ENCODE data around the gene CDK13.
"Not testable (repeated sequence)": the region's sequence is repeated elsewhere in the genome, so short reads cannot be mapped to it uniquely, and the experiment has no call there.

Gene CDK13

GRCh38 chr7:40097728-40098127 is 147.7 kb downstream of the CDK13 start:
- no peak for DNase-seq (ENCODE audit: low read depth in 2 of 2)

DNA sequence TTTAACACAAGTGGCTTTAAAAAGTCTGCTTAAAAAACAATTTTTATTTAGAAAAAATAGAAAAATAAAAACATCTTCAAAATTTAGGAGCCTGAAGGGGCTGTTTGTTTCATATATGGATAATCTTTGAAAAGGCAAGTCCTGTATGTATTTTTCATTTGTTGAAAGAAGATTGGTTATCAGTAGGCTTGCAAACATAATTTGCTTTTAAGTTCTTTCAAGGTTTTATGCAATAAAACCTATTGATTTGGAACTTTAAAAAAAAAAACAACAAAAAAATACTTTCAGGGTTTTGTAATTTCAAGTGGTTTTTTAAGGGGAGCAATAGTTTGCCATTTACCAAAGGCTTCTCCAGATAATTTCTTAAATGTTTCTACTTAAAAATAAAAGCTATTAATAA is 148.8 kb downstream of the CDK13 start:
- DNase-seq (ENCODE audit: low read depth in 2 of 2) = no peak

- no peak for DNase-seq (ENCODE audit: low read depth in 2 of 2)
Measured at GRCh38 chr7:40099837-40100236, 149.8 kb downstream of the CDK13 start.

DNA sequence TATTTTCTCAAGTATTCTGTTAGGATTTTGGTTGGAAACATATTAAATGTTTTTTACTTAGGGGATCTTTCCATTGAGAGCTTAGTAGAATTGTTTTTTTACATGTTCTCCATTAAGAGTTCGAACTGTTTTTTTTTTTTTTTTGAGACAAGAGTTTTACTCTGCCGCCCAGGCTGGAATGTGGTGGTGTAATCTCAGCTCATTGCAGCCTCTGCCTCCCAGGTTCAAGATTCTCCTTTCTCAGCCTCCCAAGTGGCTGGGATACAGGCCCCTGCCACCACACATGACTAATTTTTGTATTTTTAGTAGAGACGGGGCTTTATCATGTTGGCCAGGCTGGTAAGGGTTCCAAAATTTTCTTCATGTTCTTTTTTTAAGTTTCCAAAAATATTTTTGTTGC is 151.1 kb downstream of the CDK13 start:
- no peak for DNase-seq (ENCODE audit: low read depth in 2 of 2)

DNA sequence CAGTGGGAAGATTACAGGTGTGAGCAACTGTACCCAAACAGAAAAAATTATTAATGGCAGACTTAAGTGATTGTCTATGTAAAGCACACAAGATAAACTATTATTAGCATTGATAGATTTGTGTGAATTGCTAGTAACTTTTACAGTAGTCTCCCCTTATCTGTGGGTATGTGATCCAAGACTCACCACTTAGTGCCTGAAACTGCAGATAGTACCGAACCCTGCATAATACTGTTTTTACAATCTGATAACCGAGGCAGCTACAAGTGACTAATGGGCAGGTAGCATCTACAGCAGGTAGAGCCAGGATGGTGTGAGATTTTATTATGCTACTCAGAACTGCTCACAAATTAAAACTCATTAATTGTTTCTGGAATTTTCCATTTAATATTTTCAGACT is 152.8 kb downstream of the CDK13 start:
- no peak for DNase-seq (ENCODE audit: low read depth in 2 of 2)

- no peak for DNase-seq (ENCODE audit: low read depth in 2 of 2)
Measured at GRCh38 chr7:40105879-40106473, 155.9 kb downstream of the CDK13 start.

- no peak for DNase-seq (ENCODE audit: low read depth in 2 of 2)
Measured at GRCh38 chr7:40115936-40116335, 165.9 kb downstream of the CDK13 start.

DNA sequence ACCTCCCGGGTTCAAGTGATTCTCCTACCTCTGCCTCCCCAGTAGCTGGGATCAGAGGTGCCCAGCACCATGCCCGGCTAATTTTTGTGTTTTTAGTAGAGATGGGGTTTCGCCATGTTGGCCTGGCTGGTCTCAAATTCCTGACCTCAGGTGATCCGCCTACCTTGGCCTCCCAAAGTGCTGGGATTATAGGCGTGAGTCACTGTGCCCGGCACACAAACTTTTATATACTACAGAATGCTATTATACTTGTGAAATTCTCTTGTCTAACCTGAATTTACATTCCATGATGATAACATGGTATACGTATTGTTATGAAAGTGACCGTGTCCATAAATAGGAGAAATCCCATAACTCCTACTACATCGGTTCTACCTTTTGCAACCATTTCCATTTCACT is 167.1 kb downstream of the CDK13 start:
- DNase-seq (ENCODE audit: low read depth in 2 of 2) = not testable (repeated sequence)

DNA sequence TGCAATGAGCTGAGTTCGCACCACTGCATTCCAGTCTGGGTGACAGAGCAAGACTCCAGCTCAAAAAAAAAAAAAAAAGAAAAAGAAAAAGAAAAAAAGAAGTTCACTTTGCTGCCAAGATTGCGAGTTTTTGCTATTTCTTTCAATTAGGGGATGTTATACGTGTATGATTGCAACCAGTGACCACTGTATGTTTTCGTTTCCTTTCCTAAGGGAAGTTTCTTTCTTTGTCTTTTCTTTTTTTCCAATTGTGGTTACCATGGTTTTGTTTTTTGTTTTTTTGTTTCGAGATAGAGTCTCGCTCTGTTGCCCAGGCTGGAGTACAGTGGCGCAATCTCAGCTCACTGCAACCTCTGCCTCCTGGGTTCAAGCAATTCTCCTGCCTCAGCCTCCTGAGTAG is 168.1 kb downstream of the CDK13 start:
- DNase-seq (ENCODE audit: low read depth in 2 of 2) = not testable (repeated sequence)

- DNase-seq (ENCODE audit: low read depth in 2 of 2) = no peak
Measured at GRCh38 chr7:40120020-40120419, 170.0 kb downstream of the CDK13 start.

- DNase-seq (ENCODE audit: low read depth in 2 of 2) = not testable (repeated sequence)
Measured at GRCh38 chr7:40122100-40122939, 172.3 kb downstream of the CDK13 start.

- DNase-seq (ENCODE audit: low read depth in 2 of 2) = no peak
Measured at GRCh38 chr7:40122940-40123254, 172.8 kb downstream of the CDK13 start.

DNA sequence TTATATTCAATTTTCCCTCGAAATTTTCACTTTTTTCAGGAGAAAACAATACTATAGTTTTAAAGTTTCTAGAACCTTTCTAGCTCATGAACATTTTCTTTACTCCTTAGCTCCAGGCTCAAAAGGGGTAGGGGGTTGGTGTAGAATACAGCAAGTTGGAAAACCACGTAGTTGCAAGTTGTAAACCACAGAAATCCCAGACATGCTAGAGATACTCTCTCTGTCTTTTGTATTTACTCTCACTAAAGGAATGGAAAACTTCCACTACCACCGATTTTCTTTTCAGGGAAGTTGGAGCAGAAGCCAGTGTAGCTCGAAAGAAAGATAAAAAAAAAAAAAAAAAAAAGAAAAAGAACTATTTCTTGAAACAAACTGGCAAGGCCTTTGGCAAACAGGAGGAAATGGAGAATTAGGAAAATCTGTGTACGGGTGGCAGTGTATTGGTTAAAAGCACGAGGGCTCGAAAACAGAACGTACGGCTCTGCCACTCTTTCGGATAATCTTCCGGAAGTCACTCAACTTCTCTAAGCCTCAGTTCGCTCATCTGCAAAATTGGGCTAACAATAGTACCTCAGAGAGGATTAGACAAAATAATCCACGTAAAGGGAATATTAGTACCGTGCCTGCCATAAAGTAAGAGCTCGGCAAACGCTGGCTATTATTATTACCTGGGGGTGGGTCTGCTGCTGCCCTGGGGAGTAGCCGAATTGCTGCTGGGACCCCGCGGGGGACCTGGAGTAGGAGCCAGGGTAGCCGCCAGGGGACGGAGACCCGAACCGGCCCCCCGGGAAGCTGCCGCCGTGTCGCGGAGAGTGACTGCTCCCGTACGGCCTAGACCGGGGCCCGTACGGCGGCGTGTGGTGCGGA is 183.7 kb downstream of the CDK13 start:
- no peak for DNase-seq (ENCODE audit: low read depth in 2 of 2)

DNA sequence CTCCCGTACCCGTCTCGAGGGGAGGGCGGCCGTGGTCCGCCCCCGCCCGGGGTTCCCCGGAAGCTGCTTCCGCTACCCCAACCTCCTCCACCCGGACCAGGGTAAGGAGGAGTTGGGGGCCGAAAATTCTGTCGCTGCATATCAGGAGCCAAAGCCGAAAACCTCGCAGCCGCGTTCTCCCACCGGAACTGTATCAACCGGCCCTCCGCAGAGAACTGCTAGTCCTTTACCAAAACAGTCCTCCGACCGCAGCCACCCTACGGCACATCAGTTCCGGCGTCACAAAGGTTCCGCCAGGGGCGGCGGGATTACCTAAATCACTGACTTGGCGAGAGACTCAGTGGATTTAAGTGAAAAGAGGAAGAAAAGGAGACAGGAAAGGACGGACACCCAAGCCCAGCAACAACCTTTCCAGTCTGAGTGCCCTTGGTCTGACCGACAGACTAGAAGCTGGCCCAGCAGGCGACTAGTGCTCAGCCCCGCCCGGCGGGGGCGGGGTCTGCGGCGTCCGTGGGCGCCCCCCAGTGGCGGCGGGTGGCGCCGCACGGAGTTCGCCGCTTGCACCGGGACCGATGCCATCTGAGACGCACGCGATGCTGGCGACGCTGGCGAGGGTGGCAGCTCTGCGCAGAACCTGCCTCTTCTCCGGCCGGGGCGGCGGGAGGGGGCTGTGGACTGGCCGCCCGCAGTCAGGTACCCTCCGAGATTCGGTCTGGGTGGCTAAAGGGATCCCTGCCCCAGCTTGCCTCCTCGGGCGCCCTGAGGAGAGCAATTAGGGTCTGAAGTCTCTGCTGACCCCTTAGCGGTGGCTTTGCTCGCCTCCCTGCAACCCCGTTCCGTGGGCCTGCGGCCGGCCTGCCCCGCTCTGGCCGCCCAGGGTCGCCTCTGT is 184.6 kb downstream of the CDK13 start, which contains the start of the genes MPLKIP and SUGCT:
TSS of gene MPLKIP (minus strand) at position 195 of the 889 bp plus-strand sequence. CDS start at position 140, 55 bp downstream.
TSS of gene SUGCT (plus strand) at position 578 of the 889 bp plus-strand sequence.
- DNase-seq (ENCODE audit: low read depth in 2 of 2) = peak; percentile 75 to 76

DNA sequence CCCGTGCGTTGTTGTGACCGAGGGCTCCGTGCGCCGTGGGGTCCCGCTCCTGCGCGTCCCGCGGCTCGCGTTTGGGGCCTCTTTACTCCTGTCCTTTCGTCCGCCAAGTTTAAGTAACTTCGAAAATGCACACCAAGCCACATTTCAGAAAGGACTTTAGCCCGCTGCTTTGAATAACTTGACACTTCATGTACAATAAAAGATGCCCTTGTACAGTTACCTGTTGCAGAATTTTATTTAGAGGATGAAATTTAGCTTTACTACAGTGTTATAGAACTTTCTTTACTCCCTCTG is 185.2 kb downstream of the CDK13 start:
- peak in 1 of 2 experiments; percentile 3 for DNase-seq (ENCODE audit: low read depth in 2 of 2)

DNA sequence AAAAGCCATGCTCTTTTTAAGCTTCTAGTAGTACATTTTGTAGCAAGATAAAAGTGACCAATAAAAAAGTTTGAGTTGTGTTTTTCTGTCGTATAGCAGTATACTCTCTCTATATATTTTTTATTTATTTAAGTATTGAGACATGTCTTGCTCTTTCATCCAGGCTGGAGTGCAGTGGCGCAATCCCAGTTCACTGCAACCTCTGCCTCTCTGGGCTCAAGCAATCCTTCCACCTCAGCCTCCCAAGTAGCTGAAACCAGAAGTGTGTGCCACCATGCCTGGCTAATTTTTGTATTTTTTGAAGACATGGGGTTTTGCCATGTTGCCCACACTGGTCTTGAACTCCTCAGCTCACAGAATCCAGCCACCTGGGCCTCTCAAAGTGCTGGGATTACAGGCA is 187.5 kb downstream of the CDK13 start:
- DNase-seq (ENCODE audit: low read depth in 2 of 2) = no peak

GRCh38 chr7:40138973-40139372 is 188.9 kb downstream of the CDK13 start:
- DNase-seq (ENCODE audit: low read depth in 2 of 2) = no peak

GRCh38 chr7:40139891-40140290 is 189.8 kb downstream of the CDK13 start:
- not testable (repeated sequence) for DNase-seq (ENCODE audit: low read depth in 2 of 2)

- not testable (repeated sequence) for DNase-seq (ENCODE audit: low read depth in 2 of 2)
Measured at GRCh38 chr7:40141916-40142315, 191.9 kb downstream of the CDK13 start.

GRCh38 chr7:40145596-40146130 is 195.6 kb downstream of the CDK13 start:
- DNase-seq (ENCODE audit: low read depth in 2 of 2) = not testable (repeated sequence)
